ENCODE data around the gene ENTPD5.

DNA sequence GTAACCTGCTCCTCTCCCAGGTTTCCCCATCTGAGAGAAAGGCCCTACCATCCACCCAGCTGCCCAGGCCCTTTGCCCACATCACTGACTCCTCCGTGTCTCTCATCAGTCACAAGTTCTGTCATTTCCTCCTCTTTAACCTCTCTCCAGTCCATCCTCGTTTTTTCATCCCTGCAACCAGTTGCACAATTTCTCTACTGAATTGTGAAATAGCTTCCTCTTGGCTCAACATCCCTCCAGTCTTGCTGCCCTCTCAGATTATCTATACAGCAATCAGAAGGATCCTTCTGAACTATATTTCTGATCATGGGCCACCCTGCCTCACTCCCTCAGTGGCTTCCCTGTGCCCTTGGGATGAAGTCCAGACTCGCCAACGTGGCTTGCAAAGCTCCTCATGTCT lies 76.0 kb downstream of the ENTPD5 start:
- TF ChIP-seq ZFP30 (CRISPR knock-in tag; IDR thresholded peaks at IDR 0.05) = no peak
- no peak for TF ChIP-seq ARNTL (CRISPR knock-in tag; IDR thresholded peaks at IDR 0.05; ENCODE audit: borderline replicate concordance, low read depth)
- no peak for TF ChIP-seq ISL1 (CRISPR knock-in tag; IDR thresholded peaks at IDR 0.05)
- no peak for TF ChIP-seq ZNF8 (CRISPR knock-in tag; IDR thresholded peaks at IDR 0.05)
- TF ChIP-seq PATZ1 (CRISPR knock-in tag; IDR thresholded peaks at IDR 0.05; ENCODE audit: borderline replicate concordance) = no peak
- TF ChIP-seq ZFP3 (CRISPR knock-in tag; IDR thresholded peaks at IDR 0.05) = no peak
- TF ChIP-seq SNAI2 (CRISPR knock-in tag; IDR thresholded peaks at IDR 0.05) = no peak
- no peak for TF ChIP-seq POU6F1 (CRISPR knock-in tag; IDR thresholded peaks at IDR 0.05; ENCODE audit: borderline replicate concordance, low read depth)
- TF ChIP-seq CREB5 (CRISPR knock-in tag; IDR thresholded peaks at IDR 0.05; ENCODE audit: low read depth) = no peak
- TF ChIP-seq TCF4 (CRISPR knock-in tag; IDR thresholded peaks at IDR 0.05; ENCODE audit: borderline replicate concordance) = no peak
- TF ChIP-seq PPARA (CRISPR knock-in tag; IDR thresholded peaks at IDR 0.05; ENCODE audit: borderline replicate concordance) = no peak
- TF ChIP-seq ZC3H10 (CRISPR knock-in tag; IDR thresholded peaks at IDR 0.05) = no peak
- no peak for TF ChIP-seq GLIS3 (CRISPR knock-in tag; IDR thresholded peaks at IDR 0.05)
- TF ChIP-seq TOX (CRISPR knock-in tag; IDR thresholded peaks at IDR 0.05; ENCODE audit: borderline replicate concordance) = no peak

All from SK-N-SH treated with all-trans-retinoic acid at 6 μM for 48 hours (cell line).